ENCODE results near the gene KRTAP5-5.

- TF ChIP-seq POLR2AphosphoS5 (IDR thresholded peaks at IDR 0.05; ENCODE audit: borderline replicate concordance, low read depth, low read length), result no peak
- TF ChIP-seq EZH2 (IDR thresholded peaks at IDR 0.05), result no peak
These were observed 8.8 kb downstream of the KRTAP5-5 start for GRCh38 chr11:1638344-1638743.

Measured in SK-N-MC (cell line).